ENCODE data around the gene FN3KRP.
A peak's percentile ranks its signal among the peaks of the same experiment; 100 is the strongest.

FN3KRP gene

GRCh38 chr17:82687871-82688270 lies 28.6 kb upstream of the FN3KRP start:
- no peak for DNase-seq

- no peak for DNase-seq
These were observed 27.4 kb upstream of the FN3KRP start for GRCh38 chr17:82689077-82689476.

DNA sequence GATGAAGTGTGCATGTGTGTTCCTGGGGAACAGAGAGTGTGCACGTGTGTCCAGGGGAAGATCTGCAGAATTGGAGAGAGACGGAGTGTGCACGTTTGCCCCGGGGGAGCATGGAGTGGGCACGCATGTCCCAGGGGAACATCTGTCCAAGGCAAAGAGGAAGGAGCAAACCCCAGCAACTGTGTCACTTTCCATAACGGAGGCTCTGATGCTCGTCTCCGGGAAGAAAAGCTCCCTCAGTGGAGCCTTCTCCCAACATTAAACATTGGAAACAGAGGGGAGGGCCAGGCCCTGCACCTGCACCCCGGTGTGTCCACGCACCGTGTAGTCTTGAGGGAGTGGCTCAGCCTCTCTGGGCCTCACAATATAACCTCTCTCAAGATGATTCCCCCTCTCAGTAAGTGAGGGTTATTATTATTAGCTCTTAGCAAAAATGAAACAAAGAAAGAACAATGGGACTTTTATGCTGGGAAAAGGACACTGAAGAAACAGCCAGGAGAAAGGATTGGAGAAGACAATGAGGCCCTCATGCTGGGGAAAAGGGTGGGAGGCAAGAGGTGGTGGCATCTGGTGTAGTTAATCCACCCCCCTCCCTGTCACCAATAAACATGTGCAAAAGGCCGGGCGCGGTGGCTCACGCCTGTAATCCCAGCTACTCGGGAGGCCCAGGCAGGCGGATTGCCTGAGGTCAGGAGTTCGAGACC lies 25.6 kb upstream of the FN3KRP start:
- DNase-seq, result peak; percentile 11

GRCh38 chr17:82691714-82692113 lies 24.8 kb upstream of the FN3KRP start:
- no peak for DNase-seq

DNA sequence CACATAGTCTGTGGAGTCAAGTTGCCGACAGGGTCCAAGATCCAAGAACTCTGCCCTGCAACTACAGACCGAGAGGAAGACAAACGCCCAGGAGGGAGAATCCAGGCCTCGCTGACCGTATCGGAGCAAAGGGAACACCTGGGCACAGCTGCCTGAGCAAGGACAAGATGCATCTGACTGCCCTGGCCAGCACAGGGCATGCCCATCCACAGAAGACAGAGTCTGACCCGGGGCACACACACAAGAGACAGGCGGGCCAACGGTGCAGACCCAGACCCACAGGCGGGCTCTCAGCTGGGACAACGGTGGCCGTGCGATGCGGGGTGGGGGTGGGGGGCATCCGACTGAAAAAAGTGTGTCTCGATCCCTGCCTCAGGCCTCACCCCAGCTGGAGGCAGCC lies 24.2 kb upstream of the FN3KRP start:
- DNase-seq, result no peak

DNA sequence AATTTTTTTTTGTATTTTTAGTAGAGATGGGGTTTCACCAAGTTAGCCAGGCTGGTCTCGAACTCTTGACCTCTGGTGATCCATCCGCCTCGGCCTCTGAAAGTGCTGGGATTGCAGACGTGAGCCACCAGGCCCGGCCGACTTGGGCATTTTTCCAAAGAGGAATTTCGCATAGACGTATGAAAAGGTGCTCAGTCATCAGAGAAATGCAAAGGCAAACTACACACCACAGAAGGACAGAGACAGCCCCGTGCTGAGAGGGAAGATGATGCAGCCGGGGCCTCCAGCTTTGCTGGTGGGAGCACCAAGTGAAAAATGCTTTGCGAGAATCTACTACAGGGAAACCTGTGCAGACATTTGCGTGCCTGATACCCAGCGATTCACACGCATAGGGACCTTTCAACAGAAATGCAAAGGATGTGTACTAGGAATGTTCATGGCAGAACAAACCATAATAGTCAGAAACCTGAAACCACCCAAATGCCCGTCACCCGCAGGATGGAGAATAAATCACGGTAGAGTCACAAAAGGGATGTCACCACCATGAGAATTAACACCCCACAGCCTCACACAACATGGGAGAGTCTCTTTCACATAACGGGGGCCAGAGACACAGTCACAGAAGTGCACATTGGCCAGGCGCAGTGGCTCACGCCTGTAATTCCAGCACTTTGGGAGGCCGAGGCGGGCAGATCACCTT lies 23.2 kb upstream of the FN3KRP start:
- DNase-seq, result no peak

- no peak for DNase-seq
These were observed 21.9 kb upstream of the FN3KRP start for GRCh38 chr17:82694647-82695046.

DNA sequence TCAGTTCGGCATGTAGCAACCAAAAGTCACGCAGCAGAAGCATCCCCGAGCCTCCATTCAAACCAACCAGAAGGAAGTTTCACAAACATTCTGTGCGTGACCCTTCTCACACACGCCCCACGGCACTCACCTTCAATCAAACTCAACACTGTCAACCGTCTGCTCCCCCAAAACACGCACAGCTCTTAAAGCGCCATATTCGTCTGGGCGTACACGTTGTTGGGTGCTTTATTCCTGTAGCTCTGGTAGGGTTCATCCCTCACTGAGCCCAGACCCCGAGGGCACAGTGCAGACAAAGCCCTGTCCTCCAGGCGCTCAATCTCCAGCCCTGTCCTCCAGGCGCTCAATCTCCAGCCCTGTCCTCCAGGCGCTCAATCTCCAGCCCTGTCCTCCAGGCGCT lies 20.2 kb upstream of the FN3KRP start:
- DNase-seq, result no peak

DNA sequence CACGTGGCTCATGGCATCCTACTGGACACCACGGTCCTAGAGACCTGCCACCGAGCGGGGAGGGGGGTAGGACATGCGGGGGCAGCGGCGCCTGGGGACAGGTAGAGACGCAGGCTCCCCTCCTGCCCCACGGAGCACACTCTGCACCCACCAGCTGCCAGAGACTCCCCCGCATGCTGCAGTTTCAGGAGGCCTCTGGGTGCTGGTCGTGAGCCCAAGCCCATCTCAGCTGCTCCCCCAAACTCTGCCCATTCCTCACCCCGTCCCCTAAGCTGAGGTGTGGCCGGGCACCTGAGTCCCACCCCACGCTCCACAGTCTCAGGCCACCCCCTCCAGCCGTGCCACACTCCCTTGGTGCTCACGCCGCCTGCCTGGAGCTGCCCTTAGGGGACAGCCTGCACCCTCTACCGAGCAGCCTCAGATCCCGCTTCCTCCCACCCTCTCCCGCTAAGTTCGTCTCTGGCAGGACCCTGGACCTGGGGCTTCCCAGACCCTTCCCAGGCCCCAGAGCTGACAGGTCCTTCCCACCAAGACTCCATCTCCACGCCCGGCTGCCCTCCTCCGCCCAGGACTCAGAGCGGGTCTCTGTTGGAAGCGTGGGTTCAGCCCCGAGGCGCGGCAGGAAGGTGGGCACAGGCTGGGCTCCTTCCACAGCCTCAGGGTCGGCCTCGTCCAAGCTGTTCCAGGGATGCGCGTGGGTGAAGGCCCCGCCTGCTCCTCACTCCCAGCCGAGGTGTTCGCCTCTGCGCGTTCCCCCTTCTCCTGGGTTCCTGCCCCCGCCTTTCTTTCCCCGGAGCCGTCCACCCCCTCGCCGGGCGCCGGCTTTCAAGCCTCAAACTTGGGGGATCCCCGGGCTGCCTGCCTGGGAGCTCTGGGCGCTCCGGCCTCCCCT lies 19.3 kb upstream of the FN3KRP start:
- DNase-seq, result no peak

- no peak for DNase-seq
These were observed 18.8 kb upstream of the FN3KRP start for GRCh38 chr17:82697808-82698064.

GRCh38 chr17:82698065-82698973 lies 18.2 kb upstream of the FN3KRP start, which contains the start of gene RAB40B:
TSS of gene RAB40B (minus strand) at chr17:82698698. CDS start at chr17:82698596, 102 bp downstream.
- peak; percentile 92 for DNase-seq

DNA sequence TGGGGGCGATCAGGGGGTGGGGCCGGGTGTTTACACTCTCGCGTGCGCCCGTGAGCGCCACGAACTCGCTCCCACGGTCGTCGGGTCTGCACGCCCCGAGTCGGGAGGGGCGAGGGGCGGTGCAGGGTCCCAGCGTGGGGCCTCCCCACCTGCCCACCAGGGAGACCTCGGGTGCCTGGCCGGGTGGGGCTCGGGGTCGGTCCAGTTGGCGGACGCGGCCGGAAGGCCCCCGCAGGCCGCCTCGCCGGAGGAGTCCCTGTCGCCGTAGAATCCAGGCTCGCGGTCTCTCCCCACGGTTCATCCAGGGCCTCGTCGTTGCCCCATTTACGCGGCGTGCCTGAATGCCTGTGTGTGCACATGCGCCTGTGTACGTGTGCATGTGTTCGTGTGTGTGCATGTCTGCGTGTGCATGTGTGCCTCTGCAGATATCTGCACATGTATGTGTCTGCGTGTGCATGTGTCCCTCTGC lies 17.5 kb upstream of the FN3KRP start:
- DNase-seq, result no peak

GRCh38 chr17:82699551-82699950 lies 17.0 kb upstream of the FN3KRP start:
- DNase-seq, result no peak

- no peak for DNase-seq
These were observed 14.1 kb upstream of the FN3KRP start for GRCh38 chr17:82702231-82702927.

- DNase-seq, result no peak
These were observed 13.3 kb upstream of the FN3KRP start for GRCh38 chr17:82703036-82703745.

GRCh38 chr17:82703935-82704865 lies 12.3 kb upstream of the FN3KRP start:
- no peak for DNase-seq

DNA sequence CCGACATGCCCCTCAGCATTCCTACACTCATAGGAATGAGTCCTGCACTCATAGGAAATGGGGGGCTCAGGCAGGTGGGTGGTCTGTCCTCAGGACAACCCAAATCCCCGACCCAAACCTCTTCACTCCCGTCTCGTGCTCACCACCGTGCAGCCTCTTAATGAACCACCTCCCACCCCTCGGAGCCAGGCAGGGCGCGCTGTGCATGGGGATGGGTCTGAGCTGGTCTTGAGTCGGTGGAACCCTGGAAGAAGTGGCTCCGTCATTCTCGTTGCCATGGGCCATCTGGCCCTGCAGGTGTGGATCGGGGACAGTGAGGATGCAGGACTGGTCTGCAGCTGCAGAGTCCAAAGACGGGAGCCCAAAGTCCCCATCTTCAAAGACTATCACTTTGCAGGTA lies 11.6 kb upstream of the FN3KRP start:
- no peak for DNase-seq

GRCh38 chr17:82705756-82706155 lies 10.8 kb upstream of the FN3KRP start:
- no peak for DNase-seq

GRCh38 chr17:82709024-82709675 lies 7.4 kb upstream of the FN3KRP start:
- no peak for DNase-seq
